H1 (cell line): ENCODE data around the gene TRIM9. TPM values are rescaled to one million over a fixed set of nuclear protein-coding genes. Genes with fewer than 3 reads are reported as not detected.

Source experiments
- CTCF ChIA-PET: fragments of 300-600 bp; sonication (Branson Sonifier 250); formaldehyde crosslinking; loops from one replicate; lab custom pipeline; 2021; ENCODE audit not compliant: partially characterized antibody; lab: Charles Lee
- POLR2A ChIA-PET: fragments of 300-600 bp; sonication (Branson Sonifier 250); formaldehyde crosslinking; loops from one replicate; lab custom pipeline; 2021; ENCODE audit warnings: inconsistent platforms; ENCODE audit not compliant: partially characterized antibody; lab: Charles Lee
- DNase-seq, 2 experiments: peaks; one replicate each; pipeline versions ENCODE4 v3.0.0 to v3.0.0-alpha.2; 2010 to 2022; ENCODE audit warnings: low spot score in 2 of 2, low read depth in 1 of 2, mixed read lengths in 1 of 2
- FAIRE-seq: peaks from 2 replicates; lab custom pipeline; 2011; peaks lifted over from hg19 to GRCh38; lab: Jason Lieb, UNC
- H2AFZ ChIP-seq: 2 replicates; pipeline ENCODE4 v1.8.1; 2012; ENCODE audit warnings: low read length, inconsistent platforms
- H2AK5ac ChIP-seq: 2 replicates; pipeline ENCODE4 v1.6.1; 2013; ENCODE audit warnings: low read depth, low read length
- H2BK120ac ChIP-seq: replicated peaks from 2 replicates; pipeline ENCODE3; 2013; ENCODE audit warnings: low read depth, low read length, inconsistent platforms
- H2BK12ac ChIP-seq: 2 replicates; pipeline ENCODE4 v1.6.1; 2013; ENCODE audit warnings: low read depth, low read length
- H2BK15ac ChIP-seq: 2 replicates; pipeline ENCODE4 v1.6.1; 2013; ENCODE audit warnings: low read length
- H2BK20ac ChIP-seq: 2 replicates; pipeline ENCODE4 v1.6.1; 2013; ENCODE audit warnings: low read length
- H2BK5ac ChIP-seq: 2 replicates; pipeline ENCODE4 v1.6.1; 2013; ENCODE audit warnings: low read depth, low read length
- H3K14ac ChIP-seq: 2 replicates; pipeline ENCODE4 v1.6.1; 2013; ENCODE audit warnings: inconsistent platforms; ENCODE audit not compliant: insufficient read length
- H3K18ac ChIP-seq: 2 replicates; pipeline ENCODE4 v1.6.1; 2013; ENCODE audit warnings: low read length; ENCODE audit errors: extremely low read depth
- H3K23ac ChIP-seq: 2 replicates; pipeline ENCODE4 v1.6.1; 2013; ENCODE audit warnings: inconsistent platforms; ENCODE audit not compliant: insufficient read length
- H3K23me2 ChIP-seq: 2 replicates; pipeline ENCODE4 v1.6.1; 2013; ENCODE audit warnings: low read depth, low read length
- H3K27ac ChIP-seq: 2 replicates; pipeline ENCODE4 v1.6.1; 2011; ENCODE audit warnings: low read depth, low read length, inconsistent platforms
- H3K27me3 ChIP-seq, 4 experiments: replicated peaks in 1 of 4; 1 replicate in 1 of 4; 2 replicates in 3 of 4; pipeline versions ENCODE4 v1.6.1 to v1.8.1; 2011 to 2013; ENCODE audit warnings: low read length in 3 of 4, mild to moderate bottlenecking in 3 of 4, inconsistent platforms in 2 of 4, mixed read lengths in 2 of 4, moderate library complexity in 1 of 4; ENCODE audit not compliant: control insufficient read depth in 3 of 4, insufficient read depth in 3 of 4; ENCODE audit errors: extremely low read depth in 1 of 4
- H3K36me3 ChIP-seq, 4 experiments: 2 replicates each; pipeline versions ENCODE4 v1.6.1 to v1.8.1; 2011 to 2013; ENCODE audit warnings: mild to moderate bottlenecking in 4 of 4, low read length in 3 of 4, moderate library complexity in 2 of 4, control low read depth in 1 of 4, inconsistent platforms in 1 of 4; ENCODE audit not compliant: insufficient read depth in 4 of 4, control insufficient read depth in 2 of 4
- H3K4ac ChIP-seq: replicated peaks from 2 replicates; pipeline ENCODE3; 2013; ENCODE audit warnings: low read length, low read depth, mixed read lengths, inconsistent platforms; ENCODE audit not compliant: insufficient read length
- H3K4me1 ChIP-seq, 4 experiments: replicated peaks in 1 of 4; 1 replicate in 1 of 4; 2 replicates in 3 of 4; pipeline versions ENCODE4 v1.6.1 to v1.8.1; 2011 to 2013; ENCODE audit warnings: low read length in 3 of 4, inconsistent platforms in 2 of 4, mixed read lengths in 1 of 4; ENCODE audit not compliant: insufficient read depth in 4 of 4, control insufficient read depth in 3 of 4
- H3K4me2 ChIP-seq, 2 experiments: 2 replicates each; pipeline versions ENCODE4 v1.6.1 to v1.8.1; 2011 to 2013; ENCODE audit warnings: low read depth in 2 of 2, low read length in 2 of 2, control low read depth in 1 of 2, inconsistent platforms in 1 of 2, mild to moderate bottlenecking in 1 of 2; ENCODE audit not compliant: insufficient read depth in 1 of 2
- H3K4me3 ChIP-seq, 4 experiments: fragments of 200-600, 300-600 bp in 1 of 4; sonication (generic), shearing (Covaris generic), sonication (Bioruptor Twin) in 1 of 4; 2 replicates each; pipeline versions ENCODE4 v1.5.1 to v1.8.1; 2011 to 2016; ENCODE audit warnings: low read length in 4 of 4, low read depth in 3 of 4, control low read depth in 2 of 4, inconsistent platforms in 2 of 4, mild to moderate bottlenecking in 2 of 4, mixed read lengths in 1 of 4, moderate library complexity in 1 of 4; ENCODE audit not compliant: insufficient read depth in 2 of 4; ENCODE audit errors: extremely low read depth in 1 of 4
- H3K56ac ChIP-seq: replicated peaks from 2 replicates; pipeline ENCODE3; 2013; ENCODE audit warnings: low read depth, mild to moderate bottlenecking, mixed read lengths, low read length, inconsistent platforms; ENCODE audit not compliant: insufficient read length
- H3K79me1 ChIP-seq: 2 replicates; pipeline ENCODE4 v1.6.1; 2013; ENCODE audit warnings: low read depth, low read length, control low read depth
- H3K79me2 ChIP-seq, 2 experiments: 2 replicates each; pipeline versions ENCODE4 v1.6.1 to v1.8.1; 2012 to 2013; ENCODE audit warnings: low read length in 2 of 2, mild to moderate bottlenecking in 2 of 2, inconsistent platforms in 1 of 2; ENCODE audit not compliant: insufficient read depth in 2 of 2, control insufficient read depth in 1 of 2
- H3K9ac ChIP-seq, 4 experiments: replicated peaks in 1 of 4; 1 replicate in 1 of 4; 2 replicates in 3 of 4; pipeline versions ENCODE4 v1.6.1 to v1.8.1; 2011 to 2013; ENCODE audit warnings: low read depth in 3 of 4, low read length in 3 of 4, control low read depth in 2 of 4, mild to moderate bottlenecking in 2 of 4, moderate library complexity in 2 of 4, inconsistent platforms in 1 of 4; ENCODE audit errors: extremely low read depth in 1 of 4
- H3K9me3 ChIP-seq, 2 experiments: 2 replicates each; pipeline versions ENCODE4 v1.6.1 to v1.8.1; 2012 to 2013; ENCODE audit warnings: mild to moderate bottlenecking in 2 of 2, moderate library complexity in 2 of 2, control low read depth in 1 of 2, inconsistent platforms in 1 of 2, low read depth in 1 of 2, low read length in 1 of 2, mixed read lengths in 1 of 2; ENCODE audit not compliant: insufficient read depth in 2 of 2
- H4K20me1 ChIP-seq, 2 experiments: replicated peaks in 1 of 2; 2 replicates each; pipeline versions ENCODE3 to v1.8.1; 2011 to 2013; ENCODE audit warnings: inconsistent platforms in 2 of 2, low read length in 2 of 2, mild to moderate bottlenecking in 1 of 2; ENCODE audit not compliant: insufficient read depth in 2 of 2, control insufficient read depth in 1 of 2
- H4K5ac ChIP-seq: 2 replicates; pipeline ENCODE4 v1.6.1; 2013; ENCODE audit warnings: low read length, low read depth, mixed read lengths, inconsistent platforms; ENCODE audit not compliant: insufficient read length
- H4K8ac ChIP-seq: 2 replicates; pipeline ENCODE4 v1.8.0; 2013; ENCODE audit warnings: mild to moderate bottlenecking, moderate library complexity, low read length, inconsistent platforms; ENCODE audit not compliant: insufficient read depth; ENCODE audit errors: extremely low read depth
- H4K91ac ChIP-seq: replicated peaks from 2 replicates; pipeline ENCODE3; 2013; ENCODE audit warnings: low read length, mixed read lengths, inconsistent platforms; ENCODE audit not compliant: insufficient read length
- CEBPB ChIP-seq: IDR thresholded peaks from 2 replicates; pipeline ENCODE4 v1.6.1; 2012; ENCODE audit warnings: low read depth, low read length
- CTCF ChIP-seq, 3 experiments: IDR thresholded peaks; 1 replicate in 2 of 3; 2 replicates in 1 of 3; pipeline versions ENCODE4 v1.5.1 to v1.6.1; 2011; ENCODE audit warnings: low read length in 3 of 3, mild to moderate bottlenecking in 3 of 3, inconsistent platforms in 2 of 3, low read depth in 1 of 3, moderate library complexity in 1 of 3; ENCODE audit not compliant: insufficient read depth in 1 of 3; ENCODE audit errors: control extremely low read depth in 1 of 3
- GABPA ChIP-seq: IDR thresholded peaks from 2 replicates; pipeline ENCODE4 v1.6.1; 2011; ENCODE audit warnings: mild to moderate bottlenecking, low read length, moderate library complexity, borderline replicate concordance; ENCODE audit not compliant: insufficient read depth
- KDM4A ChIP-seq: IDR thresholded peaks from one replicate; pipeline ENCODE4 v1.7.1; 2012; ENCODE audit warnings: low read depth, mild to moderate bottlenecking, moderate library complexity, low read length, inconsistent platforms; ENCODE audit not compliant: severe bottlenecking
- RXRA ChIP-seq: IDR thresholded peaks from 2 replicates; pipeline ENCODE4 v1.6.1; 2011; ENCODE audit warnings: low read depth, mild to moderate bottlenecking, low read length, moderate library complexity; ENCODE audit not compliant: insufficient read depth
- TEAD4 ChIP-seq: IDR thresholded peaks from 2 replicates; pipeline ENCODE4 v1.6.1; 2012; ENCODE audit warnings: low read depth, low read length, inconsistent platforms, mixed read lengths
- USF2 ChIP-seq: IDR thresholded peaks from 2 replicates; pipeline ENCODE4 v1.6.1; 2011; ENCODE audit warnings: low read length, improper control_type of control experiment
- ZNF274 ChIP-seq: IDR thresholded peaks from 2 replicates; pipeline ENCODE4 v1.7.0; 2012; ENCODE audit warnings: low read length, borderline replicate concordance; ENCODE audit errors: extremely low read depth
- polyA plus RNA-seq, 7 experiments: library from polyadenylated mRNA; depleted of rRNA in 3 of 7; stranded (reverse) in 5 of 7; unstranded in 2 of 7; fragments of >200 nt in 5 of 7; fragments of 200-250 nt in 2 of 7; gene quantifications; 1 replicate in 5 of 7; 2 replicates in 1 of 7; 4 replicates in 1 of 7; pipeline versions ENCODE4 v1.2.1 to v1.2.3, GENCODE V29; 2011 to 2013; ENCODE audit warnings: missing spikeins in 2 of 7, mixed read lengths in 2 of 7
- total RNA-seq: library from RNA; stranded (reverse); fragmentation: NEBNext Ultra II Directional; extraction: Animal tissue kit (Norgen Biotek cat#: 25700); gene quantifications from 2 replicates; pipeline ENCODE4 v1.2.1, GENCODE V29; 2021

The TRIM9 gene
- total and polyA plus RNA-seq, 2 of the 8 experiments (the other 6 are each of a cell fraction or from before 2014, with no cell fraction given): 2.7 to 5.4 TPM

GRCh38 chr14:51004352-51004800 is 90.5 kb downstream of the TRIM9 start:
- Histone ChIP-seq H3K79me2 (no peaks in the 10 kb centered on the region), H3K4ac (no peak overlapping the region), H3K9ac (no peak overlapping the region), H3K4me2 (no peak overlapping the region), H3K23ac (no peak overlapping the region), H3K4me3 (no peak overlapping the region), H3K56ac (no peak overlapping the region), H4K91ac (no peak overlapping the region), H3K23me2 (no peaks in the 10 kb centered on the region), H2BK15ac (no peak overlapping the region), H2BK20ac (no peak overlapping the region), H2BK5ac (no peak overlapping the region), H3K79me1 (no peaks in the 10 kb centered on the region), H3K4me1 (no peaks in the 10 kb centered on the region; a peak in 2 of 7 replicates), H2AK5ac (no peak overlapping the region), H3K27ac (no peak overlapping the region), H3K27me3 (no peaks in the 10 kb centered on the region), H2BK120ac (no peak overlapping the region), H4K5ac (no peak overlapping the region), H4K20me1 (no peaks in the 10 kb centered on the region), H3K9me3 (no peaks in the 10 kb centered on the region), H3K18ac (no peak overlapping the region), H2AFZ (no peak overlapping the region), H3K14ac (no peak overlapping the region), H3K36me3 (no peaks in the 10 kb centered on the region), H2BK12ac (no peak overlapping the region), H4K8ac (no peak overlapping the region)
- POLR2A ChIA-PET: interaction anchor here (0.7 kb wide), 1 partner anchor 443 kb away, joined by 3 read pairs; no protein-coding TSS in a partner anchor
- FAIRE-seq (no peak), DNase-seq (no peak)
- CTCF ChIA-PET: interaction anchor here (0.6 to 0.7 kb wide), 2 partner anchors 10 to 94 kb away, joined by 3 read pairs; no protein-coding TSS in a partner anchor
- TF ChIP-seq GABPA: no peak
- TF ChIP-seq CTCF (IDR thresholded peaks at IDR 0.05; ENCODE audit: control extremely low read depth in 1 of 3, insufficient read depth in 1 of 3, low read depth in 1 of 3, low read length in 3 of 3): no peak
- no peak for TF ChIP-seq ZNF274
- no peak for TF ChIP-seq USF2
- TF ChIP-seq KDM4A: no peak
- no peak for TF ChIP-seq RXRA
- no peak for TF ChIP-seq TEAD4
- peak; percentile 49; the same call in 1 of the 2 replicates for TF ChIP-seq CEBPB
